BJ (cell line): ENCODE data around the gene NXPH3. TPM values are rescaled to one million over a fixed set of nuclear protein-coding genes. Genes with fewer than 3 reads are reported as not detected.
"Not testable (repeated sequence)": the region's sequence is repeated elsewhere in the genome, so short reads cannot be mapped to it uniquely, and the experiment has no call there.

Experiments used
- CTCF ChIA-PET: fragments of 350-600 bp; formaldehyde crosslinking; extraction: SDS; loops from one replicate; lab custom pipeline; 2021; ENCODE audit warnings: antibody characterized with exemption, inconsistent platforms; lab: Yijun Ruan, JAX
- POLR2A ChIA-PET: fragments of 300-600 bp; sonication (Branson Sonifier 250); formaldehyde crosslinking; extraction: SDS; loops from one replicate; lab custom pipeline; 2021; ENCODE audit warnings: antibody characterized with exemption; lab: Charles Lee
- DNase-seq: peaks from one replicate; pipeline ENCODE4 v3.0.0-alpha.2; 2011; ENCODE audit warnings: low read depth
- H3K27me3 ChIP-seq: 2 replicates; pipeline ENCODE4 v1.6.0; 2011; ENCODE audit warnings: low read length; ENCODE audit not compliant: control insufficient read depth, insufficient read depth
- H3K36me3 ChIP-seq: 2 replicates; pipeline ENCODE4 v1.5.1; 2011; ENCODE audit warnings: low read length; ENCODE audit not compliant: control insufficient read depth, insufficient read depth
- H3K4me3 ChIP-seq: 2 replicates; pipeline ENCODE4 v1.5.1; 2011; ENCODE audit warnings: low read depth, mild to moderate bottlenecking, control low read depth, low read length
- CTCF ChIP-seq: IDR thresholded peaks from 2 replicates; pipeline ENCODE4 v1.5.1; 2011; ENCODE audit warnings: low read depth, mild to moderate bottlenecking, control low read depth, inconsistent platforms, low read length, moderate library complexity; ENCODE audit not compliant: insufficient read depth
- polyA plus RNA-seq: library from polyadenylated mRNA; depleted of rRNA; stranded (reverse); fragments of >200 nt; gene quantifications from 2 replicates; pipeline ENCODE4 v1.2.3, GENCODE V29; 2011

The NXPH3 gene
- polyA plus RNA-seq, 1 experiment = 9.3 TPM

GRCh38 chr17:49565948-49566491, 9.7 kb upstream of the NXPH3 start:
- Histone ChIP-seq H3K36me3 (no peaks in the 10 kb centered on the region), H3K4me3 (no peak overlapping the region), H3K27me3 (peaks cover 7% of the 10 kb centered on the region)
- no peak for DNase-seq
- no peak for TF ChIP-seq CTCF
- POLR2A ChIA-PET = no interaction called here
- CTCF ChIA-PET = interaction anchor here (0.8 to 18.4 kb wide), 8 partner anchors 10 to 433 kb away, joined by 3 to 638 read pairs (median 6); partner anchors contain the start of genes NGFR, NXPH3 and SLC35B1

- TF ChIP-seq CTCF = no peak
- Histone ChIP-seq H3K4me3 (no peak overlapping the region), H3K36me3 (no peaks in the 10 kb centered on the region), H3K27me3 (peaks cover 7% of the 10 kb centered on the region)
- POLR2A ChIA-PET = no interaction called here
- CTCF ChIA-PET = interaction anchor here (1.5 to 18.4 kb wide), 6 partner anchors 9 to 432 kb away, joined by 3 to 638 read pairs (median 14); partner anchors contain the start of genes NXPH3 and SLC35B1
- DNase-seq = no peak
These were observed 9.0 kb upstream of the NXPH3 start for GRCh38 chr17:49566668-49567071.

GRCh38 chr17:49567104-49567521, 8.6 kb upstream of the NXPH3 start:
- DNase-seq = no peak
- Histone ChIP-seq H3K27me3 (peaks cover 7% of the 10 kb centered on the region), H3K4me3 (no peak overlapping the region), H3K36me3 (no peaks in the 10 kb centered on the region)
- TF ChIP-seq CTCF = no peak
- ChIA-PET POLR2A (no interaction called here), CTCF (interaction anchor here (0.5 to 18.4 kb wide), 22 partner anchors 11 to 434 kb away, joined by 3 to 638 read pairs (median 4); partner anchors contain the start of genes DLX3 and SLC35B1)

GRCh38 chr17:49567871-49568694, 7.6 kb upstream of the NXPH3 start:
- TF ChIP-seq CTCF = peak; percentile 88
- peak overlapping the region; percentile 23 for H3K4me3 ChIP-seq
- DNase-seq = no peak
- POLR2A ChIA-PET = no interaction called here
- peaks cover 7% of the 10 kb centered on the region for H3K27me3 ChIP-seq
- no peaks in the 10 kb centered on the region for H3K36me3 ChIP-seq
- CTCF ChIA-PET = interaction anchor here (0.5 to 18.4 kb wide), 24 partner anchors 12 to 433 kb away, joined by 3 to 638 read pairs (median 4); partner anchors contain the start of genes DLX3 and SLC35B1

- POLR2A ChIA-PET, H3K36me3 ChIP-seq, H3K27me3 ChIP-seq, DNase-seq, H3K4me3 ChIP-seq: not testable (repeated sequence)
- CTCF ChIA-PET = interaction anchor here (1.2 to 18.4 kb wide), 6 partner anchors 12 to 137 kb away, joined by 3 to 638 read pairs (median 10); partner anchors contain the start of gene SLC35B1
These were observed 7.0 kb upstream of the NXPH3 start for GRCh38 chr17:49568695-49569047.
